Mesothelial cell of epicardium (in vitro differentiated cells): Measurements from ENCODE around the gene WEE2. TPM values are rescaled to one million over a fixed set of nuclear protein-coding genes. Genes with fewer than 3 reads are reported as not detected.
"Not testable (repeated sequence)": the region's sequence is repeated elsewhere in the genome, so short reads cannot be mapped to it uniquely, and the experiment has no call there.

Source experiments
- DNase-seq, 2 experiments: peaks; one replicate each; pipeline ENCODE4 v3.0.0; 2021; ENCODE audit warnings: low spot score in 2 of 2; ENCODE audit not compliant: unreplicated experiment in 2 of 2
- H3K27ac Mint-ChIP-seq: 2 replicates; pipeline ENCODE4 v1.8.0; 2021; ENCODE audit warnings: mixed read lengths
- H3K27me3 Mint-ChIP-seq: 2 replicates; pipeline ENCODE4 v1.8.0; 2021; ENCODE audit warnings: low read depth, mixed read lengths
- H3K36me3 Mint-ChIP-seq: 2 replicates; pipeline ENCODE4 v1.8.0; 2021; ENCODE audit warnings: mixed read lengths
- H3K4me1 Mint-ChIP-seq: 2 replicates; pipeline ENCODE4 v1.8.0; 2021; ENCODE audit warnings: mixed read lengths
- H3K4me3 Mint-ChIP-seq: 2 replicates; pipeline ENCODE4 v1.8.0; 2021; ENCODE audit warnings: mild to moderate bottlenecking, moderate library complexity, mixed read lengths
- H3K9me3 Mint-ChIP-seq: 2 replicates; pipeline ENCODE4 v1.8.0; 2021; ENCODE audit warnings: mixed read lengths
- CTCF ChIP-seq: fragments of 200-600 bp; sonication (generic); IDR thresholded peaks from one replicate; pipeline ENCODE4 v1.5.0; 2021; ENCODE audit warnings: antibody characterized with exemption; ENCODE audit not compliant: unreplicated experiment
- total RNA-seq: library from RNA; stranded (reverse); gene quantifications from 3 replicates; pipeline ENCODE4 v1.2.1, GENCODE V29; 2021

Gene WEE2
- total RNA-seq, 1 donor from 2014 or later = not detected

DNA sequence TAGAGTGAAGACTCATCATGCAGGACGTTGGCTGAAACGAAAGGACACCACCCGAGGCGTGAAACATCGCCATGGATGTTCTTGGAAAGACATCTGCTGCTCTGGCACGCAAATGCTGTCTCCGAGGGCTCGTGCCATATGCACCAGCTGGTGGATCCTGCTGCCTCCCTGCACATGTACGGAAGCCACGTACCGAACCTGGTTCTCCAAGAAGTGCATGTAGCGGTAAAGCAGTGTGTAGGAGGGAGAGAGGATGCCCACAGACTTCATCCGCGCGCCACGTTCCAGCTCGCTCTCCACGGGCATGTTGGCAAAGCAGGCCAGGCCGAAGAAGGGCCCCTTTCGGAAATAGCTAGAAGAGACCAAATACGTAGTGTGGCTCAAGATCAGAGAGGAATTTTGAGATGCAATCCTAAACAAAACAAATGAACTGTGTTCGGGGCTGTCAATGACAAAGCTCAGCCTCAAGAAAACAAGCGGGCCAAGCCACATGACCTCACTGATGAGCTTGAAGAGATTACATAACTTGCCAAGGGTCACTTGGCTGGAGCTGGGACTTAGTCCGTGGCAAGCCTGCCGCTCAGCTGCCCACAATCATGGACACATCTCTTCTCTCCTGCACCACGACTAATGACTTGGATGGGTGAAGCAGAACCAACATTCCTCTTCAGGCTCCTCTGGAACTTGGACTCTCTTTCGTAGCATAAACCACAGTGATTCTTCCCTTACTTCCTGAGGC lies 22.7 kb upstream of the WEE2 start:
- no peak for TF ChIP-seq CTCF
- Mint-ChIP-seq H3K9me3 (no peaks in the 10 kb centered on the region), H3K36me3 (peaks cover 23% of the 10 kb centered on the region), H3K27ac (no peak overlapping the region), H3K4me1 (peaks cover 5% of the 10 kb centered on the region), H3K27me3 (no peaks in the 10 kb centered on the region), H3K4me3 (no peak overlapping the region)
- DNase-seq = no peak

- peaks cover 18% of the 10 kb centered on the region for H3K36me3 Mint-ChIP-seq
- DNase-seq = no peak
- TF ChIP-seq CTCF = no peak
Observed at GRCh38 chr7:141686074-141686473, 22.1 kb upstream of the WEE2 start.

GRCh38 chr7:141686670-141687069 lies 21.5 kb upstream of the WEE2 start:
- no peaks in the 10 kb centered on the region for H3K27me3 Mint-ChIP-seq
- no peaks in the 10 kb centered on the region for H3K9me3 Mint-ChIP-seq
- no peak overlapping the region for H3K4me3 Mint-ChIP-seq
- H3K36me3 Mint-ChIP-seq = peaks cover 12% of the 10 kb centered on the region
- no peak for DNase-seq
- peaks cover 5% of the 10 kb centered on the region for H3K4me1 Mint-ChIP-seq
- no peak overlapping the region for H3K27ac Mint-ChIP-seq
- TF ChIP-seq CTCF = no peak

More at GRCh38 chr7:141686074-141686473, 22.1 kb upstream of the WEE2 start:
- Mint-ChIP-seq H3K4me3 (no peak overlapping the region), H3K9me3 (no peaks in the 10 kb centered on the region), H3K4me1 (peaks cover 5% of the 10 kb centered on the region), H3K27me3 (no peaks in the 10 kb centered on the region), H3K27ac (no peak overlapping the region)

DNA sequence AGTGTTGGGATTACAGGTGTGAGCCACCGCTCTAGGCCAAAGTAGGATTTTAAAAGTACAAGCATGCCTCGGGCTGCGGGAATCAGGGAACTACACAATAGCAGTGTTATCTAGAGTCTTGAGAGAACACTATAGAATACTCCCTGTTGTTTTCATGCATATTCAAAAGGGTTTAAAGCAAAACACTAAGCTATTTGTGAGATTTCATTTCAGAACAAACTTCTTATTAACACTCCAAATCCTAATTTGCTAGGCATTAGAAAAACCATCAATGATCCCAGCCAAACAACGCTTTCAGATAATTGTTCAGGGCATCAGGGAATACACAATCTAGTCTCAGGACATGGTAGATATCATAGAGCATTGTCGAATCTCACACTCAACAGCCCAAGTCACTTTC lies 20.1 kb upstream of the WEE2 start:
- Mint-ChIP-seq H3K27me3 (no peaks in the 10 kb centered on the region), H3K36me3 (peaks cover 5% of the 10 kb centered on the region), H3K4me1 (peaks cover 5% of the 10 kb centered on the region), H3K9me3 (no peaks in the 10 kb centered on the region), H3K27ac (no peak overlapping the region), H3K4me3 (no peak overlapping the region)
- TF ChIP-seq CTCF = no peak
- no peak for DNase-seq

- H3K4me1 Mint-ChIP-seq, DNase-seq, H3K4me3 Mint-ChIP-seq, H3K36me3 Mint-ChIP-seq, H3K27me3 Mint-ChIP-seq, H3K9me3 Mint-ChIP-seq, H3K27ac Mint-ChIP-seq: not testable (repeated sequence)
Observed at GRCh38 chr7:141689072-141689825, 18.9 kb upstream of the WEE2 start.

- no peaks in the 10 kb centered on the region for H3K36me3 Mint-ChIP-seq
- no peak overlapping the region for H3K4me3 Mint-ChIP-seq
- no peaks in the 10 kb centered on the region for H3K9me3 Mint-ChIP-seq
- no peak overlapping the region for H3K27ac Mint-ChIP-seq
- H3K4me1 Mint-ChIP-seq = peaks cover 5% of the 10 kb centered on the region
- no peak for DNase-seq
- H3K27me3 Mint-ChIP-seq = no peaks in the 10 kb centered on the region
- TF ChIP-seq CTCF = no peak
Observed at GRCh38 chr7:141691540-141691939, 16.6 kb upstream of the WEE2 start.
